GM10266 (cell line): ENCODE measurements around the gene MACROD1.
A peak's percentile ranks its signal among the peaks of the same experiment; 100 is the strongest.

Experiments
- DNase-seq: peaks from one replicate; pipeline ENCODE4 v3.0.0; 2012; ENCODE audit errors: extremely low spot score
- CTCF ChIP-seq: IDR thresholded peaks from 2 replicates; pipeline ENCODE4 v1.5.1; 2012; ENCODE audit warnings: mild to moderate bottlenecking, low read depth; ENCODE audit not compliant: control insufficient read depth, insufficient read depth; ENCODE audit errors: missing control alignments

The MACROD1 gene

GRCh38 chr11:63997104-63997700, 168.7 kb downstream of the MACROD1 start:
- DNase-seq: no peak
- no peak for TF ChIP-seq CTCF

GRCh38 chr11:63996512-63996911, 169.4 kb downstream of the MACROD1 start:
- DNase-seq: no peak
- TF ChIP-seq CTCF: no peak

GRCh38 chr11:63993993-63994392, 171.9 kb downstream of the MACROD1 start:
- DNase-seq: no peak
- TF ChIP-seq CTCF: no peak

GRCh38 chr11:63993100-63993499, 172.8 kb downstream of the MACROD1 start:
- TF ChIP-seq CTCF: no peak
- no peak for DNase-seq

GRCh38 chr11:63991558-63991957, 174.4 kb downstream of the MACROD1 start:
- TF ChIP-seq CTCF: no peak
- no peak for DNase-seq

GRCh38 chr11:63986932-63987513, 178.9 kb downstream of the MACROD1 start:
- TF ChIP-seq CTCF: no peak
- no peak for DNase-seq

- peak; percentile 94 for DNase-seq
- no peak for TF ChIP-seq CTCF
Observed at GRCh38 chr11:63986156-63986931, 179.6 kb downstream of the MACROD1 start, which contains the start of gene OTUB1. OTUB1 (plus strand) TSS chr11:63986438; CDS start chr11:63986457, 19 bp downstream.
